T47D (cell line): Measurements from ENCODE around the gene ADTRP.

ENCODE experiments used
- DNase-seq, 2 experiments: peaks; one replicate each; pipeline versions ENCODE4 v3.0.0 to v3.0.0-alpha.2; 2011 to 2012; ENCODE audit warnings: low read depth in 1 of 2, low spot score in 1 of 2
- JUND ChIP-seq: IDR thresholded peaks from 2 replicates; pipeline ENCODE4 v1.6.1; 2012; ENCODE audit warnings: low read depth
- in situ Hi-C: cut with HindIII; loops from 2 replicates; pipeline ENCODE4 v1.10.0; 2016; ENCODE audit warnings: low sequenced_read_pairs, low pct_unique_long_range_greater_than_20kb

ADTRP gene

GRCh38 chr6:11798096-11798495 is 19.5 kb upstream of the ADTRP start:
- no peak for DNase-seq

GRCh38 chr6:11796829-11797228 is 18.2 kb upstream of the ADTRP start:
- DNase-seq = no peak
- in situ Hi-C loops = no loop called here
- no peak for TF ChIP-seq JUND

More at GRCh38 chr6:11798096-11798495, 19.5 kb upstream of the ADTRP start:
- in situ Hi-C loops = no loop called here
- no peak for TF ChIP-seq JUND

DNA sequence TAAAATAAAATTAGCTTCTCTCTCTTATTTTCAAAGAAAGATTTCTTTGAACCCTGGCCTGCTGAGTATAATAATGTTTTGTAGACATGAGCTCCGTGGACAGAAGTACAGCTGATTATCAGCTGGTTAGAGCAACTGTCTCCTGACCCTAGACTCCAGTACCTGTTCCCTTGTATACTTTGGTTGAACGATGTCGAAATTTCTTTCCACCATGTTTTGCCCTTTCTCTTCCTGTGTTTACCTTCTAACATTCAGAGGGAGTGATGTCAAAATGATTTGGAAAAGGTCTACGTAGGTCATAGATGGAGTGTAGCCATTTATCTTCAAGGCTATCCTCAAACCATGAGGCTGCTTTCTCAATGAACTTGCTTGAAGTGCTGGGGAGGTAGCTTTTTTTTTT is 16.8 kb upstream of the ADTRP start:
- no peak for TF ChIP-seq JUND
- in situ Hi-C loops = no loop called here
- DNase-seq = no peak

DNA sequence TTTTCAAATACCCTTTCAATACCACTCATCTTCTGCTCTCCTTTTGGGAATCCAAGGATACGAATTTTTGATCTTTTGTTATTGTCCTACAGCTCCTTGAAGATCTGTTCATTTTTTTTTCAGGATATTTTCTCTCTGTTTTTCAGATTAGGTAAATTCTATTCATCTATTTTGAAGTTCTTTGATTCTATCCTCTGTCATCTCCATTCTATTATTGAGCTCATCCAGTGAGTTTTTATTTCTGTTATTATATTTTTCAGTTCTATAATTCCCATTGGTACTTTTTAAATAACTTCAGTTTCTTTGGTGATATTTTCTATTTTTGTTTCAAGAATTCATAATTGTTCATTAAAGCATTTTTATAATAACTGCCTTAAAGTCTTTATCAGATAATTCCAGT is 14.7 kb upstream of the ADTRP start:
- DNase-seq = no peak
- in situ Hi-C loops = no loop called here
- TF ChIP-seq JUND = no peak

DNA sequence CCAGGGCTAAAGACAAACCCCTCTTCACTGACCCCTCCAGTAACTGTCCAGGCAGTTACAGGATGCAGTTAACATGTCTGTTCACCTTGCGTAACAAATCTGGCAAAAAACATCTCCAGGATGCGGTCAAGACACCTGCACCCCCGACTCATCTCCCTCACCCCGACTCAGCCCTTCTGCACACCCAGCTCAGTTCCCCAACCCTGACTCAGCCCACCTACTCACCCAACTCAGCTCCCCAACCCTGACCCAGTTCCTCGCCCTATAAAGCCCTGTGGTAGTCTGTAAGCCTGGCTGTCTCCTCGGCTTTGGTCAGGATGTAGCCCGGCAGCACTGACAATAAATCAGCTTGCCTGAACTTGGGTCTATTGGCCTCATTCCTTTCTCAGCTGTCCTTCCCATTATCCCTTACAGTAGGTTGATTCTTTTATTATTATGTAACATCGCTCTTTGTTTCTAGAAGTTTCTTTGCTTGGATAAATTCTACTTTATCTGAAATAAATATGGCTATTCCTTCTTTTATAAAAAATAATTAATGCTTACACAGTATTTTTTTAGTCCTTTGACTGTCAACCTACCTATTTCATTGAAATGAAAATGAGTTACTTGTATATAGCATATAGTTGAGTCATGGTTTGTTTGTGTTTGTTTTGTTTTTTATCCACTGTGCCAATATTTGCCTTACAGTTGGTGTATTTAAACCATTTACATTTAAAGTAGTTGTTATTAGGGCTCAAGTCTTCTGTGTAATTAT is 12.9 kb upstream of the ADTRP start:
- peak in 1 of 2 experiments; percentile 39 for DNase-seq
- in situ Hi-C loops = no loop called here
- peak; percentile 40; the same call in 1 of the 2 replicates for TF ChIP-seq JUND

GRCh38 chr6:11789744-11790143 is 11.1 kb upstream of the ADTRP start:
- no peak for TF ChIP-seq JUND
- in situ Hi-C loops = no loop called here
- DNase-seq = no peak

- in situ Hi-C loops = no loop called here
- no peak for TF ChIP-seq JUND
- DNase-seq = no peak
These were observed 9.4 kb upstream of the ADTRP start for GRCh38 chr6:11788043-11788442.

DNA sequence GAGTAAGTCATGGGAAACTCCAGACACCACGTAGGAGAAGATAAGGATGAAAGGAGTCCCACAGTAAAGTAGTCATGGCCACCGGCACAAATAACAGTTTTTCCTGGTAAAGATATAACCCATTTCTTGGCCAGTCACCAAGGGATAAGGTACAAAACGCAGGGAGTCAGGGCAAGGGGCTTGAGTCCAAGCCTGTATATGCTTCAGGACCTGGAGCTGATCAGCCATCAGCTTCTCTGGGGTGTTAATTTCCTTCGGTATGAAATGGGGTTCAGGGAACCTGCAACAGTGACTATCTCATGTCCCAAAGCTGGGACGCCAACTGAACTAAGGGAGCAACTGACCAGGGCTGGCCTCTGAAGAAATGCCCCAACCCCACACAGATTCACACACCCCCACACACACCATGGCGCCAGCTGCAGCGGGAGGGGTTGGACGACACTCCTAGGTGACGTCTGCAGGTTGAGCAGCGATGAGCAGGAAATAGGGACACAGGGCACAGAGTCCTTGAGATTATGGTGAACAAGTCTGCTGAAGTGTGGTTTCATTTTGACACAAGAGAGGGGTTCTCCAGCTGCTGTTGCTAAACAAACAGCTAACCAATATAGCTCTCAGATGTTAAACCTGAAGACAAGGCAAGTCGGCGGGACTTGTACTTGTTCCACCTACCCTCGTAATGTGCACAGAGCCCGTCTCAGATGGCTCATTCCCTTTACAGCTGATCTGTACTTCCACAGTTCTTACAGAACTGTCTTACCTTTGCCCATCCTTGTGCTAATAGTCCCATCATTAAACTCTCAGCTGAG is 7.4 kb upstream of the ADTRP start:
- TF ChIP-seq JUND = no peak
- in situ Hi-C loops = no loop called here
- no peak for DNase-seq

DNA sequence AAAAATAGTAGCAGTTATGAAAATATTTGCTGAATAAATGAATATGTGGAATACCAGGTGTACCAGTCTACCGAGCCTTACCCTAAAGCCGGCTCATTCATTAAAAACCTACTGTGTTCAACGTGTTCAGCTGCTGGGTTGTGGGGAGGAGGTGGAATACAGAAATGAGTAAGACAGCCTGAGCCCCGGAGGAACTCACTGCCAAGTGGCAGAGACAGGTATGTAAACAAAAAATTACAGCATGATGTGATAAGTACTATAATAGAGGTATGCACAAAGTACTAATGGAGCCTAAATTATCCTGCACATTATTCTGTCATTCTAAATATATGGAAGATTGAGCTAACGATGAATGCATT is 6.8 kb upstream of the ADTRP start:
- no peak for TF ChIP-seq JUND
- DNase-seq = no peak
- in situ Hi-C loops = no loop called here

GRCh38 chr6:11784341-11784740 is 5.7 kb upstream of the ADTRP start:
- in situ Hi-C loops = no loop called here
- no peak for DNase-seq
- TF ChIP-seq JUND = no peak

GRCh38 chr6:11783524-11784064 is 5.0 kb upstream of the ADTRP start:
- no peak for TF ChIP-seq JUND
- in situ Hi-C loops = no loop called here
- no peak for DNase-seq

DNA sequence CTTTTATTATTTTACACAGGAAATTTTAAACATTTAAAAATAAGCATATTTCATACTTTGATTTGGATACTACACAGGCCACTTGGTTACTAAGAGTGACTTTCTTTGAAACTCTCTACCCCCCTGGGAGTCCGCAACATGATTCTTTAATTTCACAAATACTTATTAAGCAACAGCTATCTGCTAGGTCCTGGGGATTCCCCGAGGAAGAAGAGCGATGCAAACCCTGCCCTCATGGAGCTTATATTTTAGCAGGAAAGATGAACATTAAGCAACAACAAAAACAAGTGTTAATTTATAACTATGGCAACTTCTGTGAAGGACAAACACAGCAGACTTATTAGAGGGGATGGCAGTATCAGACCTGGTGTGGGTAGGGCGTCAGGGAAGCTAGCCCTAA is 3.9 kb upstream of the ADTRP start:
- DNase-seq = no peak
- TF ChIP-seq JUND = no peak
- in situ Hi-C loops = no loop called here

DNA sequence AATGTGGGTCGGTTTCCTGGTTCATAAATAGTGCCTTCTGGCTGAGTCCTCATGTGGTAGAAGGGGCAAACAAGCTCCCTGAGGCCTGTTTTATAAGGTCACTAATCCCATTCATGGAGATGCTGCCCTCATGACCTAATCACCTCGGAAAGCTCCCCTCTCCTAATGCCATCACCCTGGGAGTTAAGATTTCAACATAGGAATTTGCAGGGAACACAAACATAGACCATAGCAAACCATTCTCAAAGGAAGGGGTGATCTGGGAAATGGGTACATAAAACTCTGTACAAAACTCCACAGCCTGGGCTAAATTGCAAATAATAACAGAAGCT is 1.5 kb upstream of the ADTRP start:
- in situ Hi-C loops = no loop called here
- DNase-seq = no peak
- TF ChIP-seq JUND = no peak
